Measurements from ENCODE around the gene SRGAP1. TPM values are rescaled to one million over a fixed set of nuclear protein-coding genes. Genes with fewer than 3 reads are reported as not detected.

Gene SRGAP1
- total and polyA plus RNA-seq, 2 of the 8 experiments (the other 6 are each of a cell fraction or from before 2014, with no cell fraction given) = 3.2 to 7.3 TPM

DNA sequence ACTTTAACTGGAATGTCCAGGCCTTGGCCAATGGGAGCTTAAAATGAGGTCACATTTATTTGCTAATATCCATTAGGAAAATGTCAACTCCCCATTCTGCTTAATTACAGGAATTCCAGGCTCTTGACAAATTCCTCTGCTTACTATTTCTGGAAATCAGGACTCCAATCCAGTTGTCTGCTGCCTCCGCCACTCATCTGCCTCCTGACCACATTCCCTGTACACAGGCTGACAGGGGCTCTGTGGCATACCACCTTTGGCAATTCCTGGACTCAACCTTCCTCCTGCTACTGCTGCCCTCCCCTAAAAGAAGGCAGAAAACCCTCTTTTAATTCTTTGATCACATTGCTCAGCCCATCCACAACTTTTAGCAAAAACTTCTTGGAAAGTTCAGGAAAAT lies 339.7 kb downstream of the SRGAP1 start:
- 89% methylated on average over 1 of the region's 1 CpG; no CpG with 5 or more reads in 1 of the 2 experiments for WGBS, 2 experiments (ENCODE audit: extremely low coverage in 1 of 2, insufficient coverage in 1 of 2, insufficient read length in 1 of 2, insufficient replicate concordance in 2 of 2, low coverage in 1 of 2, low lambda C conversion rate in 2 of 2, missing lambda C conversion rate in 1 of 2)
- Histone ChIP-seq H4K20me1 (replicated peaks in 1 of 2; ENCODE audit: control insufficient read depth in 1 of 2, insufficient read depth in 2 of 2, low read length in 2 of 2) (no peaks in the 10 kb centered on the region), H3K23me2 (ENCODE audit: low read depth, low read length) (no peaks in the 10 kb centered on the region), H3K4me3 (ENCODE audit: extremely low read depth in 1 of 4, insufficient read depth in 2 of 4, low read depth in 3 of 4, low read length in 4 of 4) (no peak overlapping the region), H3K36me3 (ENCODE audit: control insufficient read depth in 2 of 4, insufficient read depth in 4 of 4, low read length in 3 of 4) (no peaks in the 10 kb centered on the region), H3K79me1 (ENCODE audit: low read depth, low read length) (no peaks in the 10 kb centered on the region), H3K9ac (replicated peaks in 1 of 4; ENCODE audit: extremely low read depth in 1 of 4, low read depth in 3 of 4, low read length in 3 of 4) (no peak overlapping the region), H4K8ac (ENCODE audit: extremely low read depth, insufficient read depth, low read length) (no peak overlapping the region), H2AFZ (ENCODE audit: low read length) (no peak overlapping the region), H3K56ac (replicated peaks; ENCODE audit: insufficient read length, low read depth, low read length) (no peak overlapping the region), H4K91ac (replicated peaks; ENCODE audit: insufficient read length, low read length) (no peak overlapping the region), H3K18ac (ENCODE audit: extremely low read depth, low read length) (no peak overlapping the region), H2BK120ac (replicated peaks; ENCODE audit: low read depth, low read length) (no peak overlapping the region), H3K27ac (ENCODE audit: low read depth, low read length) (no peak overlapping the region), H2BK15ac (ENCODE audit: low read length) (no peak overlapping the region), H3K79me2 (ENCODE audit: control insufficient read depth in 1 of 2, insufficient read depth in 2 of 2, low read length in 2 of 2) (no peaks in the 10 kb centered on the region), H2BK5ac (ENCODE audit: low read depth, low read length) (no peak overlapping the region), H3K4me1 (replicated peaks in 1 of 4; ENCODE audit: control insufficient read depth in 3 of 4, insufficient read depth in 4 of 4, low read length in 3 of 4) (no peaks in the 10 kb centered on the region; a peak in 1 of 7 replicates), H2BK12ac (ENCODE audit: low read depth, low read length) (no peak overlapping the region), H3K23ac (ENCODE audit: insufficient read length) (no peak overlapping the region), H4K5ac (ENCODE audit: insufficient read length, low read depth, low read length) (no peak overlapping the region), H3K14ac (ENCODE audit: insufficient read length) (no peak overlapping the region), H3K4me2 (ENCODE audit: insufficient read depth in 1 of 2, low read depth in 2 of 2, low read length in 2 of 2) (no peak overlapping the region), H3K27me3 (replicated peaks in 1 of 4; ENCODE audit: control insufficient read depth in 3 of 4, extremely low read depth in 1 of 4, insufficient read depth in 3 of 4, low read length in 3 of 4) (no peaks in the 10 kb centered on the region), H2BK20ac (ENCODE audit: low read length) (no peak overlapping the region), H3K4ac (replicated peaks; ENCODE audit: insufficient read length, low read depth, low read length) (no peak overlapping the region), H3K9me3 (ENCODE audit: insufficient read depth in 2 of 2, low read depth in 1 of 2, low read length in 1 of 2) (no peaks in the 10 kb centered on the region), H2AK5ac (ENCODE audit: low read depth, low read length) (no peak overlapping the region)
- no peak for FAIRE-seq
- CTCF ChIA-PET (ENCODE audit: partially characterized antibody) = interaction anchor here (1.1 kb wide), 1 partner anchor 340 kb away, joined by 3 read pairs; the partner anchor contains the start of gene SRGAP1
- DNase-seq (ENCODE audit: low read depth in 1 of 2, low spot score in 2 of 2) = no peak
- POLR2A ChIA-PET (ENCODE audit: partially characterized antibody) = no interaction called here
- no peak for TF ChIP-seq SP1 (IDR thresholded peaks at IDR 0.05; ENCODE audit: low read depth, low read length)
- no peak for TF ChIP-seq HDAC2 (IDR thresholded peaks at IDR 0.05; ENCODE audit: borderline replicate concordance in 1 of 2, low read depth in 2 of 2, low read length in 2 of 2)
- TF ChIP-seq SAP30 (IDR thresholded peaks at IDR 0.05; ENCODE audit: insufficient read depth, insufficient replicate concordance, low read length) = no peak
- TF ChIP-seq TAF1 (IDR thresholded peaks at IDR 0.05; ENCODE audit: low read depth, low read length) = no peak
